ENCODE results near the gene TAF4B. TPM values are rescaled to one million over a fixed set of nuclear protein-coding genes. Genes with fewer than 3 reads are reported as not detected.

Gene TAF4B
- total and polyA plus RNA-seq, 9 of the 15 experiments (the other 6 are each of a cell fraction or from before 2014, with no cell fraction given), result 4.5 to 25.3 (median 20.5) TPM

- no peak for TF ChIP-seq SFPQ (IDR thresholded peaks at IDR 0.05; ENCODE audit: low read depth, low read length)
- peak; percentile 88 for TF ChIP-seq GTF2F1 (IDR thresholded peaks at IDR 0.05; ENCODE audit: low read depth, low read length)
- TF ChIP-seq BACH1 (tag; IDR thresholded peaks at IDR 0.05), result no peak
- TF ChIP-seq BDP1 (IDR thresholded peaks at IDR 0.05; ENCODE audit: insufficient read depth, insufficient read length), result no peak
- TF ChIP-seq FOXK2 (conservative IDR thresholded peaks at IDR 0.05 in 1 of 2, IDR thresholded peaks at IDR 0.05 in 1 of 2; ENCODE audit: low read depth in 2 of 2), result peak; percentile 99 to 100
- no peak for TF ChIP-seq SLC30A9 (CRISPR knock-in tag; IDR thresholded peaks at IDR 0.05)
- TF ChIP-seq ZNF449 (CRISPR knock-in tag; IDR thresholded peaks at IDR 0.05), result no peak
- TF ChIP-seq SNAPC5 (CRISPR knock-in tag; IDR thresholded peaks at IDR 0.05), result no peak
- TF ChIP-seq FOXM1 (IDR thresholded peaks at IDR 0.05; ENCODE audit: low read depth), result no peak
- TF ChIP-seq FOXM1 (CRISPR knock-in tag; IDR thresholded peaks at IDR 0.05; ENCODE audit: low read depth), result peak; percentile 41; the same call in 1 of the 2 replicates
- TF ChIP-seq ZNF217 (CRISPR knock-in tag; IDR thresholded peaks at IDR 0.05), result no peak
- no peak for TF ChIP-seq ZNF717 (CRISPR knock-in tag; IDR thresholded peaks at IDR 0.05)
- peak; percentile 30; the same call in 1 of the 2 replicates for TF ChIP-seq MITF (IDR thresholded peaks at IDR 0.05)
- no peak for TF ChIP-seq SREBF2 (CRISPR knock-in tag; IDR thresholded peaks at IDR 0.05)
- TF ChIP-seq TSC22D4 (tag; IDR thresholded peaks at IDR 0.05), result no peak
- peak; percentile 55; the same call in 1 of the 2 replicates for TF ChIP-seq ZBTB1 (CRISPR knock-in tag; IDR thresholded peaks at IDR 0.05; ENCODE audit: borderline replicate concordance, low read depth)
- peak; percentile 100 for TF ChIP-seq MNT (conservative IDR thresholded peaks at IDR 0.05)
- peak; percentile 64 for TF ChIP-seq JUND (IDR thresholded peaks at IDR 0.05; ENCODE audit: borderline replicate concordance, low read depth, low read length)
- peak; percentile 47; the same call in 1 of the 3 replicates for TF ChIP-seq JUND (tag; IDR thresholded peaks at IDR 0.05; ENCODE audit: borderline replicate concordance, low read depth, low read length)
- TF ChIP-seq TAF1 (IDR thresholded peaks at IDR 0.05; ENCODE audit: control insufficient read depth, extremely low read depth, insufficient read depth, low read length, severe bottlenecking), result peak; percentile 58
- no peak for TF ChIP-seq PTRF (tag; IDR thresholded peaks at IDR 0.05)
Measured at GRCh38 chr18:26226229-26227050, at the start of gene TAF4B (continued).
